Transverse colon (tissue), 4 donors: ENCODE data around the gene ACADL. TPM values are rescaled to one million over a fixed set of nuclear protein-coding genes. Genes with fewer than 3 reads are reported as not detected.

Source experiments
- DNase-seq: peaks from one replicate; pipeline ENCODE4 v3.0.0-alpha.2; 2019
- H3K27ac ChIP-seq, 4 donors: fragments of 200-600 bp; sonication (generic); 2 replicates each; pipeline ENCODE4 v1.5.1; 2016 to 2018; ENCODE audit warnings: inconsistent platforms in 4 of 4
- H3K27me3 ChIP-seq: fragments of 200-600 bp; sonication (generic); 2 replicates; pipeline ENCODE4 v1.5.1; 2017; ENCODE audit warnings: inconsistent platforms
- H3K36me3 ChIP-seq, 4 donors: fragments of 200-600 bp; sonication (generic); 2 replicates each; pipeline ENCODE4 v1.5.1; 2017 to 2019; ENCODE audit warnings: inconsistent platforms in 4 of 4
- H3K4me1 ChIP-seq, 4 donors: fragments of 200-600 bp; sonication (generic); 2 replicates each; pipeline ENCODE4 v1.5.1; 2017 to 2020; ENCODE audit warnings: inconsistent platforms in 4 of 4
- H3K4me3 ChIP-seq, 4 donors: fragments of 200-600 bp; sonication (generic); 1 replicate in 1 of 4; 2 replicates in 3 of 4; pipeline versions ENCODE4 v1.5.1 to v1.6.1; 2017 to 2019; ENCODE audit warnings: inconsistent platforms in 4 of 4
- H3K9me3 ChIP-seq, 2 donors: fragments of 200-600 bp; sonication (generic); 2 replicates each; pipeline ENCODE4 v1.5.1; 2017 to 2019; ENCODE audit warnings: inconsistent platforms in 2 of 2
- EP300 ChIP-seq: sonication (generic); formaldehyde crosslinking; IDR thresholded peaks from one replicate; pipeline ENCODE4 v1.6.1; 2017; ENCODE audit warnings: antibody characterized with exemption, low read depth
- POLR2A ChIP-seq: fragments of 450-650 bp; IDR thresholded peaks from one replicate; pipeline ENCODE4 v1.6.1; 2016; ENCODE audit warnings: antibody characterized with exemption, mild to moderate bottlenecking, moderate library complexity
- POLR2AphosphoS5 ChIP-seq, 3 donors: sonication (generic); formaldehyde crosslinking; IDR thresholded peaks; one replicate each; pipeline ENCODE4 v1.6.1; 2016; ENCODE audit warnings: antibody characterized with exemption in 3 of 3
- WGBS, 2 donors: methylation state at CpG; one replicate each; pipeline ENCODE4 v1.1.5; 2018; ENCODE audit warnings: low coverage in 1 of 2; 5-methylcytosine and 5-hydroxymethylcytosine counted together
- in situ Hi-C, 4 donors: fragments of 200-750 bp; cut with MboI; loops; one replicate each; pipeline versions ENCODE4 v1.15.0 to v1.15.1; 2017; ENCODE audit warnings: low sequenced_read_pairs in 3 of 4, low pct_ligation_motif_present in 1 of 4, low pct_unique_long_range_greater_than_20kb in 1 of 4
- intact Hi-C: fragments of 100-400 bp; cut with DNase I; formaldehyde crosslinking; loops from one replicate; pipeline ENCODE4 v1.15.1; 2023; ENCODE audit warnings: low total_unique reads
- total RNA-seq, 4 donors: library from RNA; depleted of rRNA; stranded (reverse); fragments of >200 nt; gene quantifications; one replicate each; pipeline ENCODE4 v1.1.0, GENCODE V29; 2016
- TF ChIP-seq, protein P1 (sequence below), 5 experiments: fragments of 200-600 bp in 3 of 5; fragments of 450-650 bp in 2 of 5; sonication (generic) in 3 of 5; IDR thresholded peaks; 1 replicate in 2 of 5; 2 replicates in 3 of 5; pipeline ENCODE4 v1.5.1; 2016 to 2017; ENCODE audit warnings: antibody characterized with exemption in 5 of 5, inconsistent platforms in 3 of 5, mild to moderate bottlenecking in 2 of 5, moderate library complexity in 1 of 5

The ACADL gene
- 1 to 10 TPM in 2 of 4 donors, under 1 TPM in 1, not detected in 1; 0.41 to 1.5 (median 1.3) TPM for total RNA-seq

DNA sequence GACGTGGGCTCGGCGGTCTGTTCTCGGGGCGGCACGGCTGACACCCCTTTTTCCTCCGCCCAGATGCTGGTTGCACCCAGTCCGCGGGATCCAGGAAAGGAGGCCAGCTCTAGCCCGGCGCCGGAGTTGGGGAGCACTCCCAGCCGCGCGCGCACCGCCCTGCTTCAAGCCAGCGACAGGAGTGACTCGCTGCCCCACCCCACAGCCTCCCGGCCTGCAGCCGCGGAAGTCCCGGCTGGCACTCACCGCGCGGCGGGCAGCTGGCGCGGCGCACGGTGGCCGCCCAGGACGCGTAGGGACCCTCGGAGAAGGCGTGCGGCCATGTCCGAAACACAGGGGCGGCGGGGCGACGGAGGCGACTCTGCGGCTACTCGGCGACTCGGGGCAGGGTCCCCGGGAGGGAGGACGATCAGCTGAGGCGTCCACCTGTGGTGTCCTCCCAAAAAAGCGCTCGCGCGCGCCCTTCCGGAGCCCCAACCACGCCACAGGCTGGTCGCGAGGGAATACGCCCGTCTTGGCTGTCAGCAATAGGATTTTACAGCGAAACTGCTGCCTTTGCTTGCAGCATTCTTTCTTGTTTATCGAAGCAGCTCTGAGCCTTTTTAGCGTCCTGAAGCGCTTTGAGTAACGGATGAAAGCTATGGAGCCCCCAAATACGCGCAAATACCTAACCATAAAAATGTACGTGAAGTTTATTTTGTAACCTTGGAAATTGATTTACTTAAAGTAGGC, at the start of gene ACADL:
TSS of gene ACADL (minus strand) at position 507 of the 732 bp plus-strand sequence. CDS start at position 323, 184 bp downstream.
- no peak for TF ChIP-seq EP300
- TF ChIP-seq POLR2AphosphoS5 (IDR thresholded peaks at IDR 0.05), result no peak
- TF ChIP-seq POLR2A, result no peak
- TF ChIP-seq, protein P1, sequence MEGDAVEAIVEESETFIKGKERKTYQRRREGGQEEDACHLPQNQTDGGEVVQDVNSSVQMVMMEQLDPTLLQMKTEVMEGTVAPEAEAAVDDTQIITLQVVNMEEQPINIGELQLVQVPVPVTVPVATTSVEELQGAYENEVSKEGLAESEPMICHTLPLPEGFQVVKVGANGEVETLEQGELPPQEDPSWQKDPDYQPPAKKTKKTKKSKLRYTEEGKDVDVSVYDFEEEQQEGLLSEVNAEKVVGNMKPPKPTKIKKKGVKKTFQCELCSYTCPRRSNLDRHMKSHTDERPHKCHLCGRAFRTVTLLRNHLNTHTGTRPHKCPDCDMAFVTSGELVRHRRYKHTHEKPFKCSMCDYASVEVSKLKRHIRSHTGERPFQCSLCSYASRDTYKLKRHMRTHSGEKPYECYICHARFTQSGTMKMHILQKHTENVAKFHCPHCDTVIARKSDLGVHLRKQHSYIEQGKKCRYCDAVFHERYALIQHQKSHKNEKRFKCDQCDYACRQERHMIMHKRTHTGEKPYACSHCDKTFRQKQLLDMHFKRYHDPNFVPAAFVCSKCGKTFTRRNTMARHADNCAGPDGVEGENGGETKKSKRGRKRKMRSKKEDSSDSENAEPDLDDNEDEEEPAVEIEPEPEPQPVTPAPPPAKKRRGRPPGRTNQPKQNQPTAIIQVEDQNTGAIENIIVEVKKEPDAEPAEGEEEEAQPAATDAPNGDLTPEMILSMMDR (IDR thresholded peaks at IDR 0.05), result no peak
- intact Hi-C loops, result no loop called here
- Histone ChIP-seq H3K4me1 (peaks cover 0 to 11% (median 10%) of the 10 kb centered on the region in 4 donors), H3K9me3 (no peaks in the 10 kb centered on the region), H3K36me3 (no peaks in the 10 kb centered on the region), H3K27me3 (peaks cover 75% of the 10 kb centered on the region), H3K27ac (no peak within 1 kb of the TSS), H3K4me3 (peak within 1 kb of the TSS; percentile 25 to 56 (median 32))
- in situ Hi-C loops, result loop anchor here in 3 of 4 donors (25.0 kb wide), 2 partner anchors 888 to 913 kb away; no protein-coding TSS in a partner anchor
- 0 to 4% methylated on average over 3 to 36 of the region's 69 CpGs for WGBS, 2 donors
- DNase-seq, result peak; percentile 49

GRCh38 chr2:210271300-210271699, 46.1 kb upstream of the ACADL start:
- intact Hi-C loops (no loop called here), in situ Hi-C loops (no loop called here)
- no peaks in the 10 kb centered on the region for H3K9me3 ChIP-seq
- H3K4me1 ChIP-seq, result no peaks in the 10 kb centered on the region
- no peaks in the 10 kb centered on the region for H3K36me3 ChIP-seq
- no peak overlapping the region for H3K4me3 ChIP-seq
- DNase-seq, result no peak
- TF ChIP-seq POLR2AphosphoS5 (IDR thresholded peaks at IDR 0.05) (no peak), EP300 (no peak), POLR2A (no peak)
- TF ChIP-seq, protein P1 (IDR thresholded peaks at IDR 0.05), result no peak
- H3K27me3 ChIP-seq, result no peaks in the 10 kb centered on the region
- no peak overlapping the region for H3K27ac ChIP-seq

DNA sequence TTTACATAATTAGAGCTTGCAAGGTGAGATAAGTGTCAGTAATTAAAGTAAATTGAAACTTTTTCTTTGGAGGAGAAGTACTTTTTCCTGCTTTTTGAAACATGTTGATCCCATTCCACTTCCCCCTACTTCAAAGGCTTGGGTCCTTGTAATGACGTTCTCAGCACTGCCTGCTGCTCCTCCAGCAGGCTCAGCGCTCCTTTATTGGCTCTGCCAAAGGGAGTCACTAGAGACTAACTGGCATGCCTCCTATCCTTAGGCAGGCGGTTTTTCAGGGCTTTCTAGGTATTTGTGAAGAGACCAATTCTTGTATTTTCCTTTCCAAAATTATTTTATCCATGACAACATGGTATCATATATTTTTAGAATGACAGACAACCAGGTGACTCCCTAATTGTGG, 43.9 kb upstream of the ACADL start:
- Histone ChIP-seq H3K4me3 (no peak overlapping the region), H3K4me1 (no peaks in the 10 kb centered on the region), H3K27me3 (no peaks in the 10 kb centered on the region), H3K36me3 (no peaks in the 10 kb centered on the region), H3K27ac (no peak overlapping the region), H3K9me3 (no peaks in the 10 kb centered on the region)
- DNase-seq, result no peak
- WGBS, 2 donors, result 20 to 46% methylated on average over 1 to 3 of the region's 3 CpGs
- TF ChIP-seq, protein P1 (IDR thresholded peaks at IDR 0.05), result no peak
- TF ChIP-seq EP300 (no peak), POLR2AphosphoS5 (IDR thresholded peaks at IDR 0.05) (no peak), POLR2A (no peak)
- in situ Hi-C loops, result no loop called here
- intact Hi-C loops, result no loop called here

GRCh38 chr2:210268281-210268680, 43.0 kb upstream of the ACADL start:
- intact Hi-C loops, result no loop called here
- Histone ChIP-seq H3K4me3 (no peak overlapping the region), H3K4me1 (no peaks in the 10 kb centered on the region), H3K27me3 (no peaks in the 10 kb centered on the region), H3K36me3 (no peaks in the 10 kb centered on the region), H3K9me3 (no peaks in the 10 kb centered on the region), H3K27ac (no peak overlapping the region)
- 90 to 97% methylated on average over 1 of the region's 1 CpG for WGBS, 2 donors
- TF ChIP-seq, protein P1 (IDR thresholded peaks at IDR 0.05), result no peak
- TF ChIP-seq POLR2AphosphoS5 (IDR thresholded peaks at IDR 0.05) (no peak), POLR2A (no peak), EP300 (no peak)
- in situ Hi-C loops, result no loop called here
- no peak for DNase-seq
